Kidney tubule cell (primary cell): Measurements from ENCODE around the gene ALG3.

Experiments
- DNase-seq: peaks from one replicate; pipeline ENCODE4 v3.0.0-alpha.2; 2018; ENCODE audit warnings: low spot score

The ALG3 gene

DNA sequence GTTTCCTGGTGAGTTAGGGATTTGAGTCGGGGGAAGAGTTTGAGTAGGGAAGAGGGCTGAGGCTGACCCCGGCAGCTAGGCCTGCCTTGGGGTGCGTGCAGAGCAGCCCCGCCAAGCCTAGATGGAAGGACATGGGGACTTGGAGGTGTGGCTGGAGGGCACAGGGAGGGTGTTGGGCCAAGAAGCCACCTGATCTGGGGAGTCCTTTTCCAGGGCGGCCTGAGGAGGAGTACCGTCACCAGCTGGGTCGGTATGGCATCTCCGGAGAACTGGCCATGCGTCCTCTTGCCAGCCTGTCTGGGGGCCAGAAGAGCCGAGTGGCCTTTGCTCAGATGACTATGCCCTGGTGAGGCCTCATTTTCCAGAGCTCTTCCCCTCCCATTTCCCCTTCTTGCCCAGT lies 55.9 kb downstream of the ALG3 start:
- DNase-seq: no peak
